GM13977 (cell line): ENCODE measurements around the gene CEMIP.

ENCODE experiments used
- DNase-seq: peaks from one replicate; pipeline ENCODE4 v3.0.0; 2012; ENCODE audit warnings: low spot score
- in situ Hi-C: fragments of 300-500 bp; cut with MboI; formaldehyde crosslinking; loops from one replicate; pipeline ENCODE4 v1.12.0; 2022; ENCODE audit warnings: low sequenced_read_pairs, low pct_unique_long_range_greater_than_20kb, mixed read lengths, inconsistent platforms; ENCODE audit not compliant: unreplicated experiment
- TF ChIP-seq, protein P1 (sequence below): IDR thresholded peaks from 2 replicates; pipeline ENCODE4 v1.5.1; 2012; ENCODE audit warnings: mild to moderate bottlenecking, control low read depth; ENCODE audit not compliant: insufficient read depth; ENCODE audit errors: extremely low read depth, missing control alignments

CEMIP gene

DNA sequence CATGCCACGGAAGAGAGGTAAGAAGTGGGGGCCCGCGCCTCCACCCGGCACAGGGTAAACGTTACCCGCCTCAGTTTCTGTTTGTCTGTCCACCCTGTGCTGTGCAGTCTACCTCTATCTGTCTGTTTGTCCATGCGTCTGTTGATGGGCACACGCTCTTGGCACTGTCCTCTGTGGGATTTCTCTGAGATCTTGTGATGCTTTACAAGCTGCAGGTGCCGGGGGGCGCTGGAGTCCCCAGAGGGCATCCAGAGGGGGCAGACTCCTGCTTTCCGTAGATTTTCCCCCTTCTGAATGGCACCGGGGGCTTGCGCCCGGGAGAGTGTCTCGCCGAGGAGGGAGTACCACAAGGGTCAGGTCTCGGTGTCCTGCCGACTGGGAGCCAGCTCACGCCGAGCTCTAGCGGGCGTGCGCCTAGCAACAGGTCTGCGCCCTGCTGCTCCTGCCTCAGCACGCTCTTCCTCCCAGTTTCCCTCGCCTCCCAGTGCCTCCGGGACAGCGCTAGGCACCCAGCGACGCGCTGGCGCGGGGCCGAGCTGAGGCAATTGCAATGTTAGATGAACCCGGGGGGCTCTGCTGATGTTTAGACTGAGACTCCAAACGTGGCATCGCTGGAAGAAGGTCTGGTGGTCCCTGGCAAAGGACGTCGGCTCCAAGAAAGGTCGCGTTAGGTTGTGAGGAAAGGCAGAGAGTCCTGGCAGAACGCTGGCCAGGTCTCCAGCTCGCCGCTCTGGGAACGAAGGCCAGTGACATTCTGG, 667 bp downstream of the CEMIP start:
- DNase-seq: peak; percentile 31
- in situ Hi-C loops: no loop called here
- TF ChIP-seq, protein P1, sequence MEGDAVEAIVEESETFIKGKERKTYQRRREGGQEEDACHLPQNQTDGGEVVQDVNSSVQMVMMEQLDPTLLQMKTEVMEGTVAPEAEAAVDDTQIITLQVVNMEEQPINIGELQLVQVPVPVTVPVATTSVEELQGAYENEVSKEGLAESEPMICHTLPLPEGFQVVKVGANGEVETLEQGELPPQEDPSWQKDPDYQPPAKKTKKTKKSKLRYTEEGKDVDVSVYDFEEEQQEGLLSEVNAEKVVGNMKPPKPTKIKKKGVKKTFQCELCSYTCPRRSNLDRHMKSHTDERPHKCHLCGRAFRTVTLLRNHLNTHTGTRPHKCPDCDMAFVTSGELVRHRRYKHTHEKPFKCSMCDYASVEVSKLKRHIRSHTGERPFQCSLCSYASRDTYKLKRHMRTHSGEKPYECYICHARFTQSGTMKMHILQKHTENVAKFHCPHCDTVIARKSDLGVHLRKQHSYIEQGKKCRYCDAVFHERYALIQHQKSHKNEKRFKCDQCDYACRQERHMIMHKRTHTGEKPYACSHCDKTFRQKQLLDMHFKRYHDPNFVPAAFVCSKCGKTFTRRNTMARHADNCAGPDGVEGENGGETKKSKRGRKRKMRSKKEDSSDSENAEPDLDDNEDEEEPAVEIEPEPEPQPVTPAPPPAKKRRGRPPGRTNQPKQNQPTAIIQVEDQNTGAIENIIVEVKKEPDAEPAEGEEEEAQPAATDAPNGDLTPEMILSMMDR: no peak

DNA sequence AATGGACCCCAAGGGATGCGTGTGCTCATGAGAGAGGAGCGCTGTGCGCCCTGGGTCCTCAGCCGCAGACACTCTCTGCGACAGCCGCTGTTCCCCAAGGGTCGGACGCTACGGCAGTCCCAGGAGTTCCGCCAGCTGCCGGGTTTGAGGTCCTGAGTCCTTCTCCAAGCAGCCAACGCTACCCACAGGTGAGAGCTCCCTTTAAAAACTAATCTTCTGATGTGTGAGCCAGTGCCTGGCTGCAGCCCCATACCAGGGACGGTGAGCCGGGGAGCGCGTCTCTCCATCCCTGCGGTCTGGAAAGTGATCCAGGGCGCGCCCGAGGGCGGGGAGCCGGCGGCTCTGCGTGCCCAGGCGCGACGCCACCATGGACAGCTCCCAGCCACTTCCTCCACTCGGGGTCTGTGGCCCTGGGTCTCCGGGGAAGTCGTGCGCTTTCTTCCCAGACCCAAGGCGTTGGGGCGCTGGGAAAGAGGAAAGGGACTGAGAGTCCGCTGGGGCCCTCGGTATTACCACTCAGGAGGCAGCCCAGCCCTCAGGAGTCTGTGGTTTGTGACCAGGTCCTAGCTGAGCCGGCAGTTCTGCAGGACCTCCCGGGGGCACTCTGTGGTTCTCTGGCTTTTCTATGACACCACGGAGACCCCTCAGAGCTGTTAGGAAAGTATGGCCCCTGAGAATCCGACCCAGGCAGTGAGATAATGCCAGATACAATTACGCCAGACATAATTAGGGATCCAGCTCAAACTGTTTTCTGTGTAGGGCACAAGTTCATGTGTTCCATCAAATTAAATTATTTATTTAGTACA, 1.4 kb downstream of the CEMIP start:
- DNase-seq: peak; percentile 40
- TF ChIP-seq, protein P1: no peak
- in situ Hi-C loops: no loop called here

DNA sequence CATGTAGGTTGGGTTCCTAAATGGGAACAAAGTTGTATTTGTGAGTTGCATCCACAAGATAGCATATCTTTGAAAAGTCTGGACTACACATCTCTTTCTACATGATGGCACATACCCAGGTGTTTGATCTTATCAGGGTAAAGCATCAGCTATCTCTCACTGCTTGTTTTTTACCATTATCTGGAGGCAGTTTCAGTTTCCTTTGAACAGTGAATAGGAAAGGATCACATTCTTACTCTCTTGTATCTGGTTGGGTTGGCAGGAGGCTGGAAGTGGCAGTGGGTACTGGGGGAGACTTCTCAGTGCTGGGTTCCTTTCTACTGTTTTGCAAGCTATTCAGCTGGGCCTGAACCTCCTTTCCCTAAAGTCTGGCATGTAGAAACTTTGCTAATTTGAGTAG, 4.1 kb downstream of the CEMIP start:
- TF ChIP-seq, protein P1: no peak
- in situ Hi-C loops: no loop called here
- no peak for DNase-seq

DNA sequence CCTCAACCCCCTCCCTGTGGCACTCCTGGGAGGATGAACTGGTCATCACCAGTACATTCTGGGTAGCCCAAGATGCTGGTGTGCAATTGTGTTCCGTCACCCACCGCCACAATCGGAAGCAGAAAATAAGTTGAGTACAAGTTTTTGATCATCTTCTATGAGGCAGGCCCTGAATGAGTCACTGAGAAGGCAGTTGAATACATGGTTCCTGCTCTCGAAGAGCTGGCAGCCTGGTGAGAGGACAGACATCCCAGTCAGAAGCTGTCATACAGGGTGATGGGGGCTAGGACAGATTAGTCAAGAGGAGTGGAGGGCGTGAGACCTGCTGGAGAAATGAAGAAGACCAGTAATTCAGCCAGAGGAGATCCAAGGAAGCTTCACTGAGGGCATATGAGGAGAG, 6.2 kb downstream of the CEMIP start:
- in situ Hi-C loops: no loop called here
- no peak for DNase-seq
- TF ChIP-seq, protein P1: no peak

DNA sequence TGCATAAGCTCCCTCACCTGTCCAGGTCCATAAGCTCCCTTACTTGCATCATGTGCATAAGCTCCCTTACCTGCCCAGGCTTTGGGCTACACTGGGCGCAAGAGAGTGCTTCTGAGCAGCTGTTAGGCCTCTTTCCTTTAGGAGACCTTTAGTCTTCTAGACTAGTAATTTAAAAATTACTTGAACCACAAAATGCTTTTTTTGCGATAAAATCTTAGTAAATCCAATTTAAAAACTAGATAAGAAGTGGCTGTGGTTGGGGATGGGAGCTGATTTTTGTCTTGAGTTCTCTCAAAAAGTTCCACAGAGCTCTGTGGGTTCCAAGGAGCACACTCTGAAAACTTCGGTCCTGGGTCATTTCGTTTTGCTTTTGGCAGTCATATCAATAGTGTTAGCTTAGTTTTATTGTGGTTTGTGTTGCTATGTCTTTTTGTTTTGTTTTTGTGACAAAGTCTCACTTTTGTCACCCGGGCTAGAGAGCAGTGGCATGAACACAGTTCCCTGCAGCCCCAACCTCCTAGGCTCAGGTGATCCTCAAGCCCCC, 6.7 kb downstream of the CEMIP start:
- in situ Hi-C loops: no loop called here
- no peak for DNase-seq
- TF ChIP-seq, protein P1: no peak

DNA sequence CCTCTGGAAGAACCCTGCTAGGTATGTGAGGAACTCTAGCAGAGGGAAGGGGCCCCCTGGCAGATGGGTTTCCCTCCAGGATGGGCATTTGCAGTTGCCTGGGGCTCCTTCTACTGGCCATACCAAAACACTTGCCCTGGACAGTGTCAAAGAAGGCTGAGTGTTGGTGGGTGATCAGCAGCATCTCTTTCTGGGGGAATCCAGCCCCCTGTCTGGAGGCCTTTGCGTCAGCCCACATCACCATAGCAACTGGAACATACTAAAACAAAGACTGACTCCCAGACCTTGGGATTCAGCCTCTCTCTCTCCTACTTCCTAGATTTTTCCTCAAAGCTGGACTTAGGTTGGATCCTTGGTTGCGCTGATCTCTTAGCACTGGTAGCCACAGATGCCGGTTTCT, 8.1 kb downstream of the CEMIP start:
- TF ChIP-seq, protein P1: no peak
- in situ Hi-C loops: no loop called here
- DNase-seq: no peak
